Activated B cell treated with CpG ODN at 0.5 μM for 24 hours (primary cell): ENCODE measurements around the gene SCLT1. TPM values are rescaled to one million over a fixed set of nuclear protein-coding genes. Genes with fewer than 3 reads are reported as not detected.

Source experiments
- ATAC-seq: fragments of 200-7000 bp; cut with Tn5 transposase; one replicate; pipeline ENCODE4 v1.10.0; 2021; ENCODE audit warnings: low read depth, mild to moderate bottlenecking, moderate library complexity
- CTCF ChIA-PET: fragments of 350-600 bp; sonication (Branson Sonifier 250); formaldehyde crosslinking; loops from one replicate; lab custom pipeline; 2021; ENCODE audit warnings: antibody characterized with exemption; lab: Charles Lee
- POLR2A ChIA-PET: fragments of 350-600 bp; sonication (Branson Sonifier 250); formaldehyde crosslinking; loops from one replicate; lab custom pipeline; 2021; ENCODE audit warnings: antibody characterized with exemption; lab: Charles Lee
- DNase-seq: peaks from one replicate; pipeline ENCODE4 v3.0.0; 2022
- H3K27ac Mint-ChIP-seq: one replicate; pipeline ENCODE4 v1.8.0; 2020; ENCODE audit warnings: mixed read lengths
- H3K27me3 Mint-ChIP-seq: one replicate; pipeline ENCODE4 v1.8.0; 2021; ENCODE audit warnings: mixed read lengths
- H3K36me3 Mint-ChIP-seq: one replicate; pipeline ENCODE4 v1.8.0; 2021; ENCODE audit warnings: low read depth, mixed read lengths
- H3K4me1 Mint-ChIP-seq: one replicate; pipeline ENCODE4 v1.8.0; 2021; ENCODE audit warnings: mixed read lengths
- H3K4me3 Mint-ChIP-seq: one replicate; pipeline ENCODE4 v1.8.0; 2020; ENCODE audit warnings: mild to moderate bottlenecking, mixed read lengths
- H3K9me3 Mint-ChIP-seq: one replicate; pipeline ENCODE4 v1.8.0; 2020; ENCODE audit warnings: mixed read lengths
- intact Hi-C: fragments of 100-400 bp; cut with micrococcal nuclease; formaldehyde crosslinking; loops from one replicate; pipeline ENCODE4 v1.15.1; 2024
- total RNA-seq: library from RNA; stranded (reverse); gene quantifications from 2 replicates; pipeline ENCODE4 v1.2.3, GENCODE V29; 2022
- TF ChIP-seq, protein P1 (sequence below): fragments of 200-600 bp; IDR thresholded peaks from one replicate; pipeline ENCODE4 v1.8.0; 2022; ENCODE audit warnings: antibody characterized with exemption, mild to moderate bottlenecking

SCLT1 gene
- total RNA-seq, 1 donor from 2014 or later = 24.5 TPM

DNA sequence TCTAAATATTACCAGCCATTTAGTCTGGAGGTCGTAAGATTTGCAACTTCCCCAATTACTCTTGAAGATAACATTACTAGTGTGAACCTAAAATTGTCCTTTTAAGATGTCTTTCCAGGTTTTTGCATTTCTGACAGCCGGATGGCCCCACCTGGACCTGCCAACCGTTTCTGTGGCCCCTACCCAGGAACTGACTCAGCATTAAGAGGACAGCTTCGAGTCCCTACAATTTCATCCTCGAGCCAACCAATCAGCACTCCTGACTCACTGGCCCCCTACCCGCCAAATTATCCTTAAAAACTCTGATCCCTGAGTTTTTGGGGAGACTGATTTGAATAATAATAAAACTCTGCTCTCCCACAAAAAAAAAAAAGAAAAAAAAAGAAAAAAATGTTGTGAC is 112.0 kb downstream of the SCLT1 start:
- POLR2A ChIA-PET = no interaction called here
- Mint-ChIP-seq H3K4me1 (no peaks in the 10 kb centered on the region), H3K27ac (no peak overlapping the region), H3K27me3 (no peaks in the 10 kb centered on the region), H3K9me3 (no peaks in the 10 kb centered on the region), H3K36me3 (peaks cover 22% of the 10 kb centered on the region), H3K4me3 (no peak overlapping the region)
- ATAC-seq = no peak
- CTCF ChIA-PET = no interaction called here
- TF ChIP-seq, protein P1, sequence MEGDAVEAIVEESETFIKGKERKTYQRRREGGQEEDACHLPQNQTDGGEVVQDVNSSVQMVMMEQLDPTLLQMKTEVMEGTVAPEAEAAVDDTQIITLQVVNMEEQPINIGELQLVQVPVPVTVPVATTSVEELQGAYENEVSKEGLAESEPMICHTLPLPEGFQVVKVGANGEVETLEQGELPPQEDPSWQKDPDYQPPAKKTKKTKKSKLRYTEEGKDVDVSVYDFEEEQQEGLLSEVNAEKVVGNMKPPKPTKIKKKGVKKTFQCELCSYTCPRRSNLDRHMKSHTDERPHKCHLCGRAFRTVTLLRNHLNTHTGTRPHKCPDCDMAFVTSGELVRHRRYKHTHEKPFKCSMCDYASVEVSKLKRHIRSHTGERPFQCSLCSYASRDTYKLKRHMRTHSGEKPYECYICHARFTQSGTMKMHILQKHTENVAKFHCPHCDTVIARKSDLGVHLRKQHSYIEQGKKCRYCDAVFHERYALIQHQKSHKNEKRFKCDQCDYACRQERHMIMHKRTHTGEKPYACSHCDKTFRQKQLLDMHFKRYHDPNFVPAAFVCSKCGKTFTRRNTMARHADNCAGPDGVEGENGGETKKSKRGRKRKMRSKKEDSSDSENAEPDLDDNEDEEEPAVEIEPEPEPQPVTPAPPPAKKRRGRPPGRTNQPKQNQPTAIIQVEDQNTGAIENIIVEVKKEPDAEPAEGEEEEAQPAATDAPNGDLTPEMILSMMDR = no peak
- no peak for DNase-seq
- intact Hi-C loops = no loop called here

GRCh38 chr4:128980816-128981326 is 112.5 kb downstream of the SCLT1 start:
- POLR2A ChIA-PET = no interaction called here
- H3K36me3 Mint-ChIP-seq = peaks cover 18% of the 10 kb centered on the region
- H3K4me3 Mint-ChIP-seq = no peak overlapping the region
- ATAC-seq (no peak), DNase-seq (no peak)
- intact Hi-C loops = no loop called here
- H3K9me3 Mint-ChIP-seq = no peaks in the 10 kb centered on the region
- TF ChIP-seq, protein P1 = no peak
- no peaks in the 10 kb centered on the region for H3K4me1 Mint-ChIP-seq
- no peaks in the 10 kb centered on the region for H3K27me3 Mint-ChIP-seq
- CTCF ChIA-PET = no interaction called here
- H3K27ac Mint-ChIP-seq = no peak overlapping the region

DNA sequence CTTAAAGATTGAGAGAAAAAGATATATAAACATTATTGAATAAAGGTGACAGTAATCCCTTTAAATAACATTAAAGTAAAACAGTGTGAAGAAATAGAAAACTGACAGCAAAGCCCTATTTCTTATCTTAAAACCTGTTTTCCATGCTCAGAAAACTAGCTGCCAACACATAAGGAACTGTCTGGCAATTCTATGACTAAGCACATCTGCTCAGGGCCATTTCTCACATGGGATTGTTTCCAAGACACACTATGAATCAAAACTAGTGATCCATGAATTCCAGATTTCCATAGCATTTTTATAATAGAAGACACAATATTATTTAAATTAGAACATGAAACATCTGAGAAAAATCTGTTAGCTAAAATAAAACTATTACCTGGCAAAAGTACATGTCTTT is 113.4 kb downstream of the SCLT1 start:
- Mint-ChIP-seq H3K36me3 (peaks cover 11% of the 10 kb centered on the region), H3K4me1 (no peaks in the 10 kb centered on the region), H3K27me3 (no peaks in the 10 kb centered on the region), H3K4me3 (no peak overlapping the region), H3K27ac (no peak overlapping the region), H3K9me3 (no peaks in the 10 kb centered on the region)
- intact Hi-C loops = no loop called here
- TF ChIP-seq, protein P1 = no peak
- ChIA-PET CTCF (no interaction called here), POLR2A (no interaction called here)
- DNase-seq = no peak
- ATAC-seq = no peak

DNA sequence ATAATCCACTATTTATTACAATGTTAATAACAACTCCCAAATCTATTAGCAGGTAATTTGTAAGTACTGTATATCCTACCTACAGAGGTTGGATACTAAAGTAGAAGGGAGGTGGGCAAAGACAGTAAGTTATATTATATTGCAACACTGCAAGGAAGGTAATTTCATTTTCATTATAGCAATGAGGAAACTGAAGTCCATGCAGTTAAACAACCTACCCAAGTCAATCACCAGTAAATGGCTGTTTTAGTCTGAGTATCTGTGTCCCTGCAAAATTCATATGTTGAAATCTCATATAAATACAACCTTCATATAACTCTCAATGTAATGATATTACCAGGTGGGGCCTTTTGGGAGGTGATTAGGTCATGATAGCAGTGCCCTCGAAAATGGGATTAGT is 114.4 kb downstream of the SCLT1 start:
- intact Hi-C loops = no loop called here

GRCh38 chr4:128974136-128974581 is 119.2 kb downstream of the SCLT1 start:
- DNase-seq (no peak), ATAC-seq (no peak)
- ChIA-PET POLR2A (no interaction called here), CTCF (no interaction called here)
- TF ChIP-seq, protein P1 = no peak
- intact Hi-C loops = no loop called here
- Mint-ChIP-seq H3K4me3 (no peak overlapping the region), H3K36me3 (peaks cover 4% of the 10 kb centered on the region), H3K4me1 (no peaks in the 10 kb centered on the region), H3K27ac (no peak overlapping the region), H3K9me3 (no peaks in the 10 kb centered on the region), H3K27me3 (no peaks in the 10 kb centered on the region)

More for the DNA sequence above, 114.4 kb downstream of the SCLT1 start:
- ChIA-PET POLR2A (no interaction called here), CTCF (no interaction called here)
- DNase-seq (no peak), ATAC-seq (no peak)
- Mint-ChIP-seq H3K36me3 (peaks cover 11% of the 10 kb centered on the region), H3K27me3 (no peaks in the 10 kb centered on the region), H3K9me3 (no peaks in the 10 kb centered on the region), H3K27ac (no peak overlapping the region), H3K4me3 (no peak overlapping the region), H3K4me1 (no peaks in the 10 kb centered on the region)
- TF ChIP-seq, protein P1 = no peak
